K562 (cell line): ENCODE measurements around the gene YIPF2. TPM values are rescaled to one million over a fixed set of nuclear protein-coding genes. Genes with fewer than 3 reads are reported as not detected.

Experiments
- ARID3B ChIP-seq: fragments of 250-450 bp; sonication (Bioruptor Pico); IDR thresholded peaks from 2 replicates; pipeline ENCODE4 v1.4.0; 2020; ENCODE audit warnings: borderline replicate concordance
- BDP1 ChIP-seq: IDR thresholded peaks from 3 replicates; pipeline ENCODE4 v1.6.1; 2011; ENCODE audit not compliant: insufficient read length, insufficient read depth
- BRF1 ChIP-seq: IDR thresholded peaks from 3 replicates; pipeline ENCODE4 v1.6.1; 2011; ENCODE audit warnings: borderline replicate concordance, mild to moderate bottlenecking; ENCODE audit not compliant: insufficient read length; ENCODE audit errors: extremely low read depth
- CLOCK ChIP-seq: fragments of 250-450 bp; sonication (Bioruptor Pico); IDR thresholded peaks from 2 replicates; pipeline ENCODE4 v1.4.0; 2020; ENCODE audit warnings: mild to moderate bottlenecking, moderate library complexity, borderline replicate concordance
- GABPA ChIP-seq: fragments of 200-800 bp; sonication (Bioruptor generic); conservative IDR thresholded peaks from 2 replicates; pipeline ENCODE4 v1.6.1; 2016; ENCODE audit warnings: low read depth, missing genetic modification characterization, missing compliant biosample characterization
- KLF10 ChIP-seq: fragments of 250-450 bp; sonication (Bioruptor Pico); IDR thresholded peaks from 2 replicates; pipeline ENCODE4 v1.6.1; 2021; ENCODE audit warnings: matching md5 sums
- L3MBTL2 ChIP-seq: fragments of 450-650 bp; IDR thresholded peaks from 2 replicates; pipeline ENCODE4 v1.6.1; 2016; ENCODE audit warnings: mild to moderate bottlenecking, moderate library complexity
- MNT ChIP-seq, 2 experiments: fragments of 450-650 bp; conservative IDR thresholded peaks; 2 replicates each; pipeline ENCODE4 v1.6.1; 2017; ENCODE audit warnings: mild to moderate bottlenecking in 2 of 2, moderate library complexity in 2 of 2
- PCBP2 ChIP-seq: fragments of 200-400 bp; formaldehyde crosslinking; IDR thresholded peaks from 2 replicates; pipeline ENCODE4 v1.6.1; 2018; ENCODE audit warnings: low read length, low read depth, mild to moderate bottlenecking, moderate library complexity; ENCODE audit not compliant: poor library complexity, severe bottlenecking
- PTBP1 ChIP-seq: fragments of 200-400 bp; formaldehyde crosslinking; IDR thresholded peaks from 2 replicates; pipeline ENCODE4 v1.6.1; 2017; ENCODE audit warnings: low read depth, low read length
- TBP ChIP-seq: optimal IDR thresholded peaks from 2 replicates; pipeline ENCODE3; 2011; ENCODE audit warnings: low read depth, low read length, improper control_type of control experiment
- THAP7 ChIP-seq: fragments of 250-450 bp; sonication (Bioruptor Pico); IDR thresholded peaks from 2 replicates; pipeline ENCODE4 v1.5.0; 2021
- ZHX1 ChIP-seq: fragments of 150-350 bp; conservative IDR thresholded peaks from 2 replicates; pipeline ENCODE4 v1.6.1; 2014; ENCODE audit warnings: low read length
- ZKSCAN3 ChIP-seq: fragments of 250-450 bp; sonication (Bioruptor Pico); IDR thresholded peaks from 2 replicates; pipeline ENCODE4 v1.4.0; 2020
- ZNF655 ChIP-seq: fragments of 250-450 bp; sonication (Bioruptor Pico); IDR thresholded peaks from 2 replicates; pipeline ENCODE4 v1.5.0; 2021
- ZNF699 ChIP-seq: fragments of 250-450 bp; sonication (Bioruptor Pico); IDR thresholded peaks from 2 replicates; pipeline ENCODE4 v1.8.0; 2021; ENCODE audit warnings: mild to moderate bottlenecking, moderate library complexity; ENCODE audit not compliant: insufficient replicate concordance
- polyA plus RNA-seq, 8 experiments: library from polyadenylated mRNA; depleted of rRNA in 4 of 8; stranded (reverse) in 5 of 8; unstranded in 3 of 8; fragments of >200 nt; fragmentation: Nextera tagmentation in 2 of 8; fragmentation: Illumina TruSeq in 1 of 8; extraction: Ambion mirVana in 2 of 8; extraction: Trizol in 1 of 8; gene quantifications; 2 replicates each; pipeline versions ENCODE4 v1.2.1 to v1.2.3, GENCODE V29; 2011 to 2014; ENCODE audit warnings: inconsistent platforms in 1 of 8, missing spikeins in 1 of 8
- total RNA-seq, 7 experiments: library from RNA; depleted of rRNA in 6 of 7; stranded (reverse); fragments of >200 nt in 6 of 7; fragmentation: Illumina TruSeq in 2 of 7; extraction: Trizol in 2 of 7; gene quantifications; 2 replicates each; pipeline versions ENCODE4 v1.2.1 to v1.2.3, GENCODE V29; 2011 to 2021; ENCODE audit warnings: low replicate concordance in 1 of 7

Gene YIPF2
- total and polyA plus RNA-seq, 9 of the 15 experiments (the other 6 are each of a cell fraction or from before 2014, with no cell fraction given) = 1.3 to 65.2 (median 31.6) TPM

GRCh38 chr19:10928563-10929401 is at the start of gene YIPF2, which contains the start of gene TIMM29 (continued):
- TF ChIP-seq THAP7 (CRISPR knock-in tag) (peak; percentile 93), PTBP1 (no peak), ARID3B (CRISPR knock-in tag) (no peak), CLOCK (CRISPR knock-in tag) (no peak), KLF10 (CRISPR knock-in tag) (no peak), BRF1 (no peak), BDP1 (no peak), ZKSCAN3 (no peak), ZNF699 (CRISPR knock-in tag) (no peak), MNT (conservative IDR thresholded peaks at IDR 0.05) (peak; percentile 83 to 88), L3MBTL2 (peak; percentile 61), GABPA (peak; percentile 100), PCBP2 (no peak), TBP (peak; percentile 74), ZNF655 (CRISPR knock-in tag) (no peak), ZHX1 (peak; percentile 60; the same call in 1 of the 2 replicates)
